ENCODE data around the gene SYAP1.

GRCh38 chrX:16739574-16739973, 20.2 kb downstream of the SYAP1 start:
- TF ChIP-seq, protein P1, sequence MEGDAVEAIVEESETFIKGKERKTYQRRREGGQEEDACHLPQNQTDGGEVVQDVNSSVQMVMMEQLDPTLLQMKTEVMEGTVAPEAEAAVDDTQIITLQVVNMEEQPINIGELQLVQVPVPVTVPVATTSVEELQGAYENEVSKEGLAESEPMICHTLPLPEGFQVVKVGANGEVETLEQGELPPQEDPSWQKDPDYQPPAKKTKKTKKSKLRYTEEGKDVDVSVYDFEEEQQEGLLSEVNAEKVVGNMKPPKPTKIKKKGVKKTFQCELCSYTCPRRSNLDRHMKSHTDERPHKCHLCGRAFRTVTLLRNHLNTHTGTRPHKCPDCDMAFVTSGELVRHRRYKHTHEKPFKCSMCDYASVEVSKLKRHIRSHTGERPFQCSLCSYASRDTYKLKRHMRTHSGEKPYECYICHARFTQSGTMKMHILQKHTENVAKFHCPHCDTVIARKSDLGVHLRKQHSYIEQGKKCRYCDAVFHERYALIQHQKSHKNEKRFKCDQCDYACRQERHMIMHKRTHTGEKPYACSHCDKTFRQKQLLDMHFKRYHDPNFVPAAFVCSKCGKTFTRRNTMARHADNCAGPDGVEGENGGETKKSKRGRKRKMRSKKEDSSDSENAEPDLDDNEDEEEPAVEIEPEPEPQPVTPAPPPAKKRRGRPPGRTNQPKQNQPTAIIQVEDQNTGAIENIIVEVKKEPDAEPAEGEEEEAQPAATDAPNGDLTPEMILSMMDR (IDR thresholded peaks at IDR 0.05 in 2 of 3, conservative IDR thresholded peaks at IDR 0.05 in 1 of 3; ENCODE audit: insufficient read depth in 2 of 3, low read depth in 1 of 3, low read length in 3 of 3), result no peak
- no peak for TF ChIP-seq COPS2 (conservative IDR thresholded peaks at IDR 0.05)
- TF ChIP-seq ZBTB49 (CRISPR knock-in tag; IDR thresholded peaks at IDR 0.05; ENCODE audit: borderline replicate concordance), result no peak
- no peak for TF ChIP-seq NCOA2 (IDR thresholded peaks at IDR 0.05; ENCODE audit: partially characterized antibody in 2 of 2)
- no peak for TF ChIP-seq EWSR1 (IDR thresholded peaks at IDR 0.05; ENCODE audit: borderline replicate concordance, low read depth, partially characterized antibody)
- TF ChIP-seq MXI1 (IDR thresholded peaks at IDR 0.05; ENCODE audit: low read depth, low read length), result no peak
- TF ChIP-seq FOXK2 (conservative IDR thresholded peaks at IDR 0.05 in 1 of 2, IDR thresholded peaks at IDR 0.05 in 1 of 2; ENCODE audit: low read depth in 2 of 2), result no peak
- no peak for TF ChIP-seq POLR2AphosphoS5 (IDR thresholded peaks at IDR 0.05; ENCODE audit: control insufficient read depth, insufficient read depth, low read depth, low read length)
- TF ChIP-seq TAF9B (IDR thresholded peaks at IDR 0.05; ENCODE audit: partially characterized antibody), result no peak
- no peak for TF ChIP-seq SETDB1 (IDR thresholded peaks at IDR 0.05; ENCODE audit: low read length)
- no peak for TF ChIP-seq ZSCAN29 (IDR thresholded peaks at IDR 0.05)

All from K562 (cell line).